GM13977 (cell line): ENCODE data around the gene NSFL1C.

Source experiments
- DNase-seq: peaks from one replicate; pipeline ENCODE4 v3.0.0; 2012; ENCODE audit warnings: low spot score
- CTCF ChIP-seq: IDR thresholded peaks from 2 replicates; pipeline ENCODE4 v1.5.1; 2012; ENCODE audit warnings: mild to moderate bottlenecking, control low read depth; ENCODE audit not compliant: insufficient read depth; ENCODE audit errors: extremely low read depth, missing control alignments
- in situ Hi-C: fragments of 300-500 bp; cut with MboI; formaldehyde crosslinking; loops from one replicate; pipeline ENCODE4 v1.12.0; 2022; ENCODE audit warnings: low sequenced_read_pairs, low pct_unique_long_range_greater_than_20kb, mixed read lengths, inconsistent platforms; ENCODE audit not compliant: unreplicated experiment

NSFL1C gene

GRCh38 chr20:1422753-1423152 lies 43.9 kb downstream of the NSFL1C start:
- in situ Hi-C loops = no loop called here
- TF ChIP-seq CTCF = no peak
- no peak for DNase-seq

- TF ChIP-seq CTCF = no peak
- DNase-seq = no peak
- in situ Hi-C loops = no loop called here
Observed at GRCh38 chr20:1420066-1420465, 46.6 kb downstream of the NSFL1C start.

- in situ Hi-C loops = no loop called here
- TF ChIP-seq CTCF = no peak
- DNase-seq = no peak
Observed at GRCh38 chr20:1418350-1418749, 48.3 kb downstream of the NSFL1C start.

- in situ Hi-C loops = no loop called here
- DNase-seq = no peak
- no peak for TF ChIP-seq CTCF
Observed at GRCh38 chr20:1417790-1418189, 48.9 kb downstream of the NSFL1C start.

GRCh38 chr20:1417273-1417672 lies 49.4 kb downstream of the NSFL1C start:
- in situ Hi-C loops = no loop called here
- no peak for DNase-seq
- TF ChIP-seq CTCF = no peak

GRCh38 chr20:1415667-1416468 lies 50.8 kb downstream of the NSFL1C start:
- DNase-seq = no peak
- no peak for TF ChIP-seq CTCF
- in situ Hi-C loops = no loop called here
